Measurements from ENCODE around the gene EIF1AD.
"Not testable (repeated sequence)": the region's sequence is repeated elsewhere in the genome, so short reads cannot be mapped to it uniquely, and the experiment has no call there.

Gene EIF1AD

DNA sequence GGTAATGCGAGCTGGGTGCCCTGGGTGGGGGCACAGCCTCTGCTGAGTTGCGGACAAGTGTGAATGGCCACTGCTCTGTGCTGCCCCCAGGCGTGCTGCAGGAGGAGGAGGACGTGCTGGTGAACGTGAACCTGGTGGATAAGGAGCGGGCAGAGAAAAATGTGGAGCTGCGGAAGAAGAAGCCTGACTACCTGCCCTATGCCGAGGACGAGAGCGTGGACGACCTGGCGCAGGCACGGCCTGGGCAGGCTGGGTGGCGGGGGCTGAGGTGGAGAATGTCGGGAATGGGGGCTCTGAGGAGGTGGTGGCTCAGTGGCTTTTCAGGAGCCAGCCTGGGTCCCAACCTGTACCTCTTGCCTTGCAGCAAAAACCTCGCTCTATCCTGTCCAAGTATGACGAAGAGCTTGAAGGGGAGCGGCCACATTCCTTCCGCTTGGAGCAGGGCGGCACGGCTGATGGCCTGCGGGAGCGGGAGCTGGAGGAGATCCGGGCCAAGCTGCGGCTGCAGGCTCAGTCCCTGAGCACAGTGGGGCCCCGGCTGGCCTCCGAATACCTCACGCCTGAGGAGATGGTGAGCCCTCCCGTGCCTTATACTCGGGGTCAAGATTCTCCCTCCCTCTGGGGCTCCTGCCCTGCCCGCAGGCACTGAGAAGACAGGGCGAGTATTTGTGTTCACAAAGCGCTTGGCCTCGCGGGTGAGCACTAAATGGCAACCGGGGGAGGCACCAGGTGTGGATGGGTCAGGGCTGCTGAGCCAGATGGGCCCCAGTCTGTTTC lies 35.8 kb downstream of the EIF1AD start:
- DNase-seq: no peak

DNA sequence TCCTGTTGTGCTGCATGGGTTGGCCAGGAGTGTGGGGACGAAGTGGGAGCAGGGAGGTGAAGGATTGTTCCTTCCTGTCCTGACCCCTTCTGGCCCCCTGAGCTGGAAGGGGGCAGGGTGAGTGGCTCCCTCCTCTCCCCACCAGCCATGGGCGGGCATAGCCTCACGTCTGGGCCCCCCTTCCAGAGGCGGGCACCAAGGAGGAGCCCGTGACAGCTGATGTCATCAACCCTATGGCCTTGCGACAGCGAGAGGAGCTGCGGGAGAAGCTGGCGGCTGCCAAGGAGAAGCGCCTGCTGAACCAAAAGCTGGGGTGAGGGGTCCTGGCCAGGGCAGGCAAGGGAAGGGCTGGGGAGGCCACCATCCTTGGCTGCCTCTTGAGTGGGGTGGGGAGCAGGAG lies 37.1 kb downstream of the EIF1AD start:
- DNase-seq: no peak

GRCh38 chr11:65962141-65962564 lies 39.8 kb downstream of the EIF1AD start:
- DNase-seq: no peak

- DNase-seq: peak; percentile 93
Observed at GRCh38 chr11:65961267-65962140, 40.5 kb downstream of the EIF1AD start, which contains the start of gene SART1. Gene SART1 (plus strand): TSS chr11:65961734. CDS start chr11:65961781, 47 bp downstream.

DNA sequence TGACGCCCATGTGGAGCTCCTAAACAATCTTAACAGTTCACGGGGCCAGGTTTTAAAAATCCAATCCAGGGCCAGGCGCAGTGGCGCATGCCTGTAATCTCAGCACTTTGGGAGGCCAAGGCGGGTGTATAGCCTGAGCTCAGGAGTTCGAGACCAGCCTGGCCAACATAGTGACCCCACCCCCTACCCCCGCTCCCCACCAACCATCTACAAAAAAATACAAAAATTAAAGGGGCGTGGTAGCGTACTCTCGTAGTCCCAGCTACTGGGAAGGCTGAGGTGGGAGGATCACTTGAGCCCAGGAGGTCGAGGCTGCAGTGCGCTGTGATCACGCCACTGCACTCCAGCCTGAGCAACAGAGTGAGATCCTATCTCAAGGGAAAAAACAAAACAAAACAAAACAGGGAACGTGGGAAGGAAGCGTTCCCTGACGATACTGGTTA lies 41.1 kb downstream of the EIF1AD start:
- no peak for DNase-seq

- no peak for DNase-seq
Observed at GRCh38 chr11:65958774-65959420, 43.1 kb downstream of the EIF1AD start.

DNA sequence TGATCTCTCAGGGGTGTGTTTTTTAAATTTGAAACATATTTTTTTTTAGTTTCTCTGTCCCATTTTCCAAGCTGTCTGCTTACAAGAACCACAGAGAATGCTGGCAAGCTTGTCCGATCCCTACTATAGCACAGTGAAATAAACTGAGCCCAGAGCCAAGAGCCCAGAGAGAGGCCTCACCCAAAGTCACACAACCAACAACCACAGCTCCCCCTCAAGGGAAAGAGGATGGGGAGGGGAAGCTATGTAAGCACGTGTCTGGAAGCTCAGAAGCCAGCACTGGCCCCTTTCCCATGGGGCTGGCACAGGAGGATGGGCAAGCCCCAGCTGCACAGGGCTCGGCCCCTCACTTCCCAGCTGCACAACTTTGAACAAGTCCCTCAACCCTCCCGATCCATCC lies 43.7 kb downstream of the EIF1AD start:
- DNase-seq: no peak

DNA sequence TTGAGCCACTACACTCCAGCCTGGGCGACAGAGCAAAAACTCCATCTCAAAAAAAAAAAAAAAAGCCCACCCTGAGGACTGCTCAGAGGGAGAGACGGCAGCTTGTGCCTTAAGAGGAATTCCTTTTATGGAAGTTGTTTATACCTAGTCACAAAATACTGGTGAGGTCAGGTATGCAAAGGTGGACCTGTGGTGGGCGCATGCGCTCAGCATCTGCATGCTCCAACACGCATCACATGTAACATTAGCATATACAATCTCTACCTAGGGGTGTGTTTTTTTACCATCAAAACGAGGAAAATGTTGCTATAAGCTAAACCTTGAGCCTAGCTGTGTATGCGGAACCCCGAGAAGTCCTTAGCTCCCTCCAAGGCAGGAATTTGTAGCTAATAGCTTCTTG lies 47.2 kb downstream of the EIF1AD start:
- no peak for DNase-seq

GRCh38 chr11:65953471-65953870 lies 48.5 kb downstream of the EIF1AD start:
- no peak for DNase-seq

DNA sequence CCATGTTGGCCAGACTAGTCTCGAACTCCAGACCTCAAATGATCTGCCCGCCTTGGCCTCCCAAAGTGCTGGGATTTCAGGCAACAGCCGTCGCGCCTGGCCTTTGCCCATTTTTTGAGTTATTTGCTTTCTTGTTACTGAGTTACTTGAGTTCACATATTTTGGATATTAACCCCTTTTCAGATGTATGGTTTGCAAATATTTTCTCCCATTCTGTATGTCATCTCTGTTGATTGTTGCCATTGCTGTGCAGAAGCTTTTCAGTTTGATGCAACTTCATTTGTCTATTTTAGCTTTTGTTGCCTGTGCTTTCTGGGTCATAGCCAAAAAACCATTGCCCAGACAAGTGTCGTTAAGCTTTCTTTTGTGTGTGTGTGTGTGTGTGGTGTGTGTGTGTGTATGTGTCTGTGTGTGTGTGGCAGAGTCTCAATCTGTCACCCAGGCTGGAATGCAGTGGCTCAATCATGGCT lies 49.9 kb downstream of the EIF1AD start:
- DNase-seq: no peak

DNA sequence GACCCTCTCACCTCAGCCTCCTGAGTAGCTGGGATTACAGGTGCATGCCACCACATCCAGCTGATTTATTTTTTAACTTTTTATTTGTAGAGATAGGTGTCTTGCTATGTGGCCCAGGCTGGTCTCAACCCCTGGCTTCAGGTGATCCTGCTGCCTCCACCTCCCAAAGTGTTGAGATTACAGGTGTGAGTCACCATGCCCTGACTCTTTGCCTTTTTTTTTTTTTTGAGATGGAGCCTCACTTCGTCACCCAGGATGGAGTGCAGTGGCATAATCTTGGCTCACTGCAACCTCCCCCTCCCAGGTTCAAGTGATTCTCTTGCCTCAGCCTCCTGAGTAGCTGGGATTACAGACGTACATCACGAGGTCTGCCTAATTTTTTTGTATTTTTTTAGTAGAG lies 50.3 kb downstream of the EIF1AD start:
- DNase-seq: not testable (repeated sequence)

DNA sequence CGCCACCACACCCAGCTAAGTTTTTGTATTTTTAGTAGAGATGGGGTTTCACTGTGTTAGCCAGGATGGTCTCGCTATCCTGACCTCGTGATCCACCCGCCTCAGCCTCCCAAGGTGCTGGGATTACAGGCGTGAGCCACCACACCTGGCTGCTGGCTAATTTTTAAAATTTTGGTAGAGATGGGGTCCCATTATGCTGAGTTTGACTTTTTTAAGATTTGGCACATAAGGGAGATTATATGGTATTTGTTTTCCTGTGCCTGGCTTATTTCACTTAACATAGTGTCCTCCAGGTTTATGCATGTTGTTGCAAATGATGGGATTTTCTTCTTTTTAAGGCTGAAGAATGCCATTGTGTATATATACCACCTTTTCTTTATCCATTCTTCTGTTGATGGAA lies 51.2 kb downstream of the EIF1AD start:
- DNase-seq: not testable (repeated sequence)

- DNase-seq: no peak
Observed at GRCh38 chr11:65947603-65948125, 54.3 kb downstream of the EIF1AD start.

DNA sequence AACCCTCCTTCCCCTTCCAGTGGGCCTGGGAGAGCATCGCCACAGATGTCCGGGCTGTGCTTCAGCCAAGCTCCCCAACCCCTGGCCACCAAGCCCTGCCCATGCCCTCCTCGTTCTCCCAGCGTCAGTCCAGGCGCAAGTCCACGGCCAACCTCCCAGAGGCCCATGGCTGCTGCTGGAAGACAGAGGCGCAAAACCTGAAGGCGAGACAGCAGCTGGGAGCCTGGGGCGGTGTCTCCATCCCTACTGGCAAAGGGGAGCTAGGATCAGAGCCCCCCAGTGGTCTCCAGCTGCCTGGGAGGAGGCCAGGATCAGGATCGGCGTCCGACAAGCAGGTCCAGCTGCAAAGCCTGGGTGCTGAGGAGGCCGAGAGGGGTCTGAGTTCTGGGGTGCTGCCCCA lies 54.8 kb downstream of the EIF1AD start:
- no peak for DNase-seq

GRCh38 chr11:65946655-65947054 lies 55.3 kb downstream of the EIF1AD start:
- no peak for DNase-seq
